HepG2 (cell line): ENCODE results near the gene ONECUT2. TPM values are rescaled to one million over a fixed set of nuclear protein-coding genes. Genes with fewer than 3 reads are reported as not detected.

Source experiments
- ARNT2 ChIP-seq: sonication (generic); formaldehyde crosslinking; IDR thresholded peaks from 2 replicates; pipeline ENCODE4 v1.8.0; 2022; ENCODE audit warnings: mild to moderate bottlenecking, low read depth, missing genetic modification reagents, moderate library complexity
- FUBP1 ChIP-seq: sonication (generic); formaldehyde crosslinking; IDR thresholded peaks from 2 replicates; pipeline ENCODE4 v1.5.1; 2020; ENCODE audit warnings: missing genetic modification reagents, mild to moderate bottlenecking, borderline replicate concordance
- GLMP ChIP-seq: sonication (generic); formaldehyde crosslinking; IDR thresholded peaks from 2 replicates; pipeline ENCODE4 v1.9.0; 2021; ENCODE audit warnings: missing genetic modification reagents, mild to moderate bottlenecking, borderline replicate concordance
- SNAI1 ChIP-seq: sonication (generic); formaldehyde crosslinking; IDR thresholded peaks from 2 replicates; pipeline ENCODE4 v1.5.0; 2020; ENCODE audit warnings: mild to moderate bottlenecking, missing genetic modification reagents, borderline replicate concordance
- TBL1XR1 ChIP-seq: fragments of 150-350 bp; IDR thresholded peaks from 2 replicates; pipeline ENCODE4 v1.6.1; 2014; ENCODE audit warnings: borderline replicate concordance, low read length; ENCODE audit not compliant: partially characterized antibody
- WIZ ChIP-seq: sonication (generic); formaldehyde crosslinking; IDR thresholded peaks from 2 replicates; pipeline ENCODE4 v1.5.1; 2020; ENCODE audit warnings: mild to moderate bottlenecking, missing genetic modification reagents
- ZC3H4 ChIP-seq: sonication (generic); formaldehyde crosslinking; IDR thresholded peaks from 2 replicates; pipeline ENCODE4 v1.4.0; 2020; ENCODE audit warnings: missing genetic modification reagents, borderline replicate concordance
- ZHX2 ChIP-seq, 2 experiments: sonication (generic) in 1 of 2; formaldehyde crosslinking in 1 of 2; IDR thresholded peaks; 2 replicates each; pipeline versions ENCODE4 v1.6.1 to v1.9.0; 2014 to 2022; ENCODE audit warnings: antibody characterized with exemption in 1 of 2, borderline replicate concordance in 1 of 2, inconsistent platforms in 1 of 2, low read depth in 1 of 2, missing genetic modification reagents in 1 of 2
- ZNF263 ChIP-seq: sonication (generic); formaldehyde crosslinking; IDR thresholded peaks from 2 replicates; pipeline ENCODE4 v1.4.0; 2020; ENCODE audit warnings: missing genetic modification reagents
- ZNF274 ChIP-seq: sonication (generic); formaldehyde crosslinking; IDR thresholded peaks from 2 replicates; pipeline ENCODE4 v1.5.1; 2020; ENCODE audit warnings: mild to moderate bottlenecking, missing genetic modification reagents
- ZNF331 ChIP-seq: sonication (generic); formaldehyde crosslinking; IDR thresholded peaks from 2 replicates; pipeline ENCODE4 v1.4.0; 2020; ENCODE audit warnings: missing genetic modification reagents
- ZNF367 ChIP-seq: sonication (generic); formaldehyde crosslinking; IDR thresholded peaks from 2 replicates; pipeline ENCODE4 v1.4.0; 2020; ENCODE audit warnings: missing genetic modification reagents, borderline replicate concordance
- ZNF563 ChIP-seq: sonication (generic); formaldehyde crosslinking; IDR thresholded peaks from 2 replicates; pipeline ENCODE4 v1.8.0; 2022; ENCODE audit warnings: mild to moderate bottlenecking, moderate library complexity, missing genetic modification reagents
- ZNF766 ChIP-seq: sonication (generic); formaldehyde crosslinking; IDR thresholded peaks from 2 replicates; pipeline ENCODE4 v1.5.0; 2020; ENCODE audit warnings: missing genetic modification reagents, borderline replicate concordance
- ZNF773 ChIP-seq: sonication (generic); formaldehyde crosslinking; IDR thresholded peaks from 2 replicates; pipeline ENCODE4 v1.4.0; 2020; ENCODE audit warnings: missing genetic modification reagents, borderline replicate concordance
- ZNF850 ChIP-seq: sonication (generic); formaldehyde crosslinking; conservative IDR thresholded peaks from 2 replicates; pipeline ENCODE4 v1.9.0; 2021; ENCODE audit warnings: mild to moderate bottlenecking, missing genetic modification reagents
- ZUFSP ChIP-seq: sonication (generic); formaldehyde crosslinking; IDR thresholded peaks from 2 replicates; pipeline ENCODE4 v1.9.0; 2021; ENCODE audit warnings: missing genetic modification reagents, mild to moderate bottlenecking, borderline replicate concordance
- polyA plus RNA-seq, 8 experiments: library from polyadenylated mRNA; depleted of rRNA in 3 of 8; stranded (reverse) in 7 of 8; unstranded in 1 of 8; fragments of >200 nt; fragmentation: Illumina TruSeq in 4 of 8; extraction: Trizol in 4 of 8; gene quantifications; 2 replicates each; pipeline versions ENCODE4 v1.2.1 to v1.2.3, GENCODE V29; 2011 to 2016; ENCODE audit warnings: low read depth in 4 of 8, missing spikeins in 1 of 8, mixed read lengths in 1 of 8; ENCODE audit not compliant: insufficient read depth in 1 of 8
- total RNA-seq, 5 experiments: library from RNA; depleted of rRNA; stranded (reverse); fragments of >200 nt; fragmentation: Illumina TruSeq; extraction: Trizol; gene quantifications; 2 replicates each; pipeline ENCODE4 v1.2.3, GENCODE V29; 2016; ENCODE audit warnings: low read depth in 1 of 5

The ONECUT2 gene
- total and polyA plus RNA-seq, 2 of the 13 experiments (the other 11 are each of a cell fraction or from before 2014, with no cell fraction given): 3.0 to 3.2 TPM

GRCh38 chr18:57437766-57438671, 2.8 kb downstream of the ONECUT2 start (continued):
- TF ChIP-seq FUBP1 (CRISPR knock-in tag): no peak
- TF ChIP-seq ZNF563 (CRISPR knock-in tag): no peak
- TF ChIP-seq ZHX2 (IDR thresholded peaks at IDR 0.05; ENCODE audit: low read depth): no peak
- TF ChIP-seq ZHX2 (CRISPR knock-in tag; IDR thresholded peaks at IDR 0.05; ENCODE audit: borderline replicate concordance): no peak
- TF ChIP-seq TBL1XR1: no peak
- no peak for TF ChIP-seq WIZ (CRISPR knock-in tag)
- TF ChIP-seq GLMP (CRISPR knock-in tag): no peak
- TF ChIP-seq ZC3H4 (CRISPR knock-in tag): no peak
- 0 out of 2 replicates have a peak, but pooled peaks have one; percentile 18 for TF ChIP-seq ZNF331 (CRISPR knock-in tag)
- TF ChIP-seq ZNF263 (CRISPR knock-in tag): peak; percentile 86
- TF ChIP-seq ZNF850 (CRISPR knock-in tag): no peak
- 0 out of 2 replicates have a peak, but pooled peaks have one; percentile 28 for TF ChIP-seq ARNT2
- TF ChIP-seq ZNF274 (CRISPR knock-in tag): no peak
- no peak for TF ChIP-seq ZNF773
- no peak for TF ChIP-seq SNAI1 (CRISPR knock-in tag)
- TF ChIP-seq ZNF766 (CRISPR knock-in tag): no peak
- no peak for TF ChIP-seq ZUFSP
- no peak for TF ChIP-seq ZNF367 (CRISPR knock-in tag)
